HepG2 (cell line): Measurements from ENCODE around the gene LDB3. TPM values are rescaled to one million over a fixed set of nuclear protein-coding genes. Genes with fewer than 3 reads are reported as not detected.

ENCODE experiments used
- ATAC-seq: fragments of 200-7000 bp; cut with Tn5 transposase; 3 replicates; pipeline ENCODE4 v1.9.1; 2020; ENCODE audit warnings: mild to moderate bottlenecking, moderate library complexity
- BruUV-seq: library from RNA; stranded (reverse); fragments of 400-500 nt; replicated peaks from 2 replicates; lab custom pipeline; 2021; lab: Mats Ljungman, UMichigan
- CTCF ChIA-PET: fragments of 300-600 bp; formaldehyde crosslinking; extraction: SDS; loops from one replicate; lab custom pipeline; 2021; ENCODE audit warnings: low total read pairs, inconsistent platforms, low intra/inter-chr PET ratio; lab: Yijun Ruan, JAX
- POLR2A ChIA-PET: fragments of 350-600 bp; sonication (Branson Sonifier 250); formaldehyde crosslinking; loops from one replicate; lab custom pipeline; 2020; ENCODE audit warnings: antibody characterized with exemption, inconsistent platforms; lab: Yijun Ruan, JAX
- DNase-seq: peaks from one replicate; pipeline ENCODE4 v3.0.0-alpha.2; 2015; ENCODE audit warnings: low spot score
- FAIRE-seq: peaks from 3 replicates; lab custom pipeline; 2011; peaks lifted over from hg19 to GRCh38; lab: Jason Lieb, UNC
- H2AFZ ChIP-seq: one replicate; pipeline ENCODE4 v1.6.1; 2011; ENCODE audit warnings: low read length, inconsistent platforms
- H3K27ac ChIP-seq: fragments of 300-600 bp; 3 replicates; pipeline ENCODE4 v1.8.0; 2011; ENCODE audit warnings: mixed run types, mild to moderate bottlenecking, mixed read lengths, low read length, inconsistent platforms; ENCODE audit not compliant: insufficient read depth; ENCODE audit errors: extremely low read length
- H3K27me3 ChIP-seq, 2 experiments: fragments of 200-600 bp in 1 of 2; 2 replicates in 1 of 2; 3 replicates in 1 of 2; pipeline versions ENCODE4 v1.6.0 to v1.8.0; 2011; ENCODE audit warnings: low read length in 2 of 2, mild to moderate bottlenecking in 2 of 2, moderate library complexity in 2 of 2, inconsistent platforms in 1 of 2; ENCODE audit not compliant: insufficient read depth in 2 of 2, control insufficient read depth in 1 of 2
- H3K36me3 ChIP-seq, 2 experiments: fragments of 200-600 bp in 1 of 2; replicated peaks in 1 of 2; 2 replicates in 1 of 2; 3 replicates in 1 of 2; pipeline versions ENCODE4 v1.5.1 to v1.8.0; 2011; ENCODE audit warnings: low read length in 2 of 2, inconsistent platforms in 1 of 2; ENCODE audit not compliant: insufficient read depth in 2 of 2, control insufficient read depth in 1 of 2
- H3K4me1 ChIP-seq: 2 replicates; pipeline ENCODE4 v1.5.1; 2012; ENCODE audit warnings: low read length, inconsistent platforms; ENCODE audit not compliant: insufficient read depth
- H3K4me2 ChIP-seq: 2 replicates; pipeline ENCODE4 v1.6.0; 2011; ENCODE audit warnings: low read depth, low read length, inconsistent platforms
- H3K4me3 ChIP-seq, 3 experiments: fragments of 200-600 bp in 1 of 3; sonication (generic), shearing (Covaris generic) in 1 of 3; replicated peaks in 1 of 3; 2 replicates each; pipeline ENCODE4 v1.5.1; 2011 to 2016; ENCODE audit warnings: low read length in 3 of 3, inconsistent platforms in 2 of 3, low read depth in 2 of 3, mild to moderate bottlenecking in 2 of 3, control low read depth in 1 of 3, mixed read lengths in 1 of 3; ENCODE audit not compliant: insufficient read depth in 1 of 3
- H3K79me2 ChIP-seq: one replicate; pipeline ENCODE4 v1.6.1; 2011; ENCODE audit warnings: low read length, inconsistent platforms; ENCODE audit not compliant: insufficient read depth
- H3K9ac ChIP-seq: 2 replicates; pipeline ENCODE4 v1.6.0; 2011; ENCODE audit warnings: mild to moderate bottlenecking, low read depth, low read length, inconsistent platforms; ENCODE audit not compliant: insufficient read depth
- H3K9me3 ChIP-seq: 2 replicates; pipeline ENCODE4 v1.5.1; 2012; ENCODE audit warnings: mild to moderate bottlenecking, low read length
- H4K20me1 ChIP-seq: 2 replicates; pipeline ENCODE4 v1.6.0; 2011; ENCODE audit warnings: inconsistent platforms, mild to moderate bottlenecking, low read length, moderate library complexity; ENCODE audit not compliant: insufficient read depth
- CSRNP1 ChIP-seq: sonication (generic); formaldehyde crosslinking; IDR thresholded peaks from 2 replicates; pipeline ENCODE4 v1.8.1; 2023; ENCODE audit warnings: mild to moderate bottlenecking, missing genetic modification reagents
- KAT2B ChIP-seq: fragments of 150-350 bp; IDR thresholded peaks from 2 replicates; pipeline ENCODE4 v1.6.1; 2014; ENCODE audit warnings: low read depth, low read length, borderline replicate concordance
- MXD4 ChIP-seq: IDR thresholded peaks from 2 replicates; pipeline ENCODE4 v1.6.1; 2016; ENCODE audit warnings: mild to moderate bottlenecking, missing biosample characterization, missing genetic modification reagents
- RARA ChIP-seq: IDR thresholded peaks from 2 replicates; pipeline ENCODE4 v1.6.1; 2016; ENCODE audit warnings: missing genetic modification reagents, missing compliant biosample characterization
- TCF7L2 ChIP-seq: IDR thresholded peaks from 2 replicates; pipeline ENCODE4 v1.6.1; 2011; ENCODE audit warnings: mild to moderate bottlenecking, low read depth, low read length, moderate library complexity
- ZNF331 ChIP-seq: sonication (generic); formaldehyde crosslinking; IDR thresholded peaks from 2 replicates; pipeline ENCODE4 v1.4.0; 2020; ENCODE audit warnings: missing genetic modification reagents
- ZNF746 ChIP-seq: sonication (generic); formaldehyde crosslinking; IDR thresholded peaks from 2 replicates; pipeline ENCODE4 v1.8.0; 2022; ENCODE audit warnings: mild to moderate bottlenecking, missing genetic modification reagents
- ZSCAN31 ChIP-seq: sonication (generic); formaldehyde crosslinking; IDR thresholded peaks from 2 replicates; pipeline ENCODE4 v1.5.0; 2020; ENCODE audit warnings: low read depth, mild to moderate bottlenecking, missing genetic modification reagents
- WGBS: methylation state at CpG from one replicate; pipeline ENCODE4 v1.1.6; 2017; ENCODE audit warnings: low lambda C conversion rate; 5-methylcytosine and 5-hydroxymethylcytosine counted together
- in situ Hi-C: cut with HindIII; loops from 2 replicates; pipeline ENCODE4 v1.10.0; 2017; ENCODE audit warnings: low pct_unique_long_range_greater_than_20kb; ENCODE audit not compliant: extremely low pct_ligation_motif_present
- intact Hi-C: fragments of 100-400 bp; cut with micrococcal nuclease; formaldehyde crosslinking; loops from one replicate; pipeline ENCODE4 v1.10.0; 2022; ENCODE audit not compliant: unreplicated experiment
- polyA plus RNA-seq, 8 experiments: library from polyadenylated mRNA; depleted of rRNA in 3 of 8; stranded (reverse) in 7 of 8; unstranded in 1 of 8; fragments of >200 nt; fragmentation: Illumina TruSeq in 4 of 8; extraction: Trizol in 4 of 8; gene quantifications; 2 replicates each; pipeline versions ENCODE4 v1.2.1 to v1.2.3, GENCODE V29; 2011 to 2016; ENCODE audit warnings: low read depth in 4 of 8, missing spikeins in 1 of 8, mixed read lengths in 1 of 8; ENCODE audit not compliant: insufficient read depth in 1 of 8
- total RNA-seq, 5 experiments: library from RNA; depleted of rRNA; stranded (reverse); fragments of >200 nt; fragmentation: Illumina TruSeq; extraction: Trizol; gene quantifications; 2 replicates each; pipeline ENCODE4 v1.2.3, GENCODE V29; 2016; ENCODE audit warnings: low read depth in 1 of 5
- TF ChIP-seq, protein P1 (sequence below): sonication (generic); formaldehyde crosslinking; IDR thresholded peaks from 2 replicates; pipeline ENCODE4 v1.5.1; 2020; ENCODE audit warnings: missing genetic modification reagents, mild to moderate bottlenecking, borderline replicate concordance

Gene LDB3
- total and polyA plus RNA-seq, 2 of the 13 experiments (the other 11 are each of a cell fraction or from before 2014, with no cell fraction given): not detected

DNA sequence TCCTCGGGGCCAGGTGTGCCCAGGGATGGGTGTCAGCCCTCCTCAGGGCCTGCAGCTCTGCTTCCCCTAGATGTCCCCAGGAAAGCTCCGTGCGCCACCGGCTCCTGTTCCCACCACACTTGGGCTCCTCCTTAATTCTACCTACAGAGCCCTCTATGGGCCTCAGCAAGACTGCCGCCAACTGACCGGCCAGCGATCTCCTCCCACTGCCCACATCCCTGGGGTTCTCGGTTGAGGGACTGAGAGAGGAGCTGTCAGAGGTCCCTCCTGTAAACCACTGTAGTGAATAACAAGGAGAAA lies 5.3 kb upstream of the LDB3 start:
- no peaks in the 10 kb centered on the region for H3K36me3 ChIP-seq
- H2AFZ ChIP-seq: no peak overlapping the region
- no peaks in the 10 kb centered on the region for H3K9me3 ChIP-seq
- peaks cover 19 to 88% of the 10 kb centered on the region in 2 experiments for H3K27me3 ChIP-seq
- no peak for FAIRE-seq
- H3K27ac ChIP-seq: no peak overlapping the region
- peak; percentile 25; the same call in 1 of the 3 replicates for ATAC-seq
- H3K4me2 ChIP-seq: no peak overlapping the region
- no peaks in the 10 kb centered on the region for H4K20me1 ChIP-seq
- H3K9ac ChIP-seq: no peak overlapping the region
- H3K4me1 ChIP-seq: no peaks in the 10 kb centered on the region
- WGBS: 35% methylated on average over 4 of the region's 8 CpGs
- TF ChIP-seq ZSCAN31 (CRISPR knock-in tag) (no peak), ZNF331 (CRISPR knock-in tag) (no peak), RARA (CRISPR knock-in tag) (no peak), CSRNP1 (CRISPR knock-in tag) (no peak), KAT2B (no peak), TCF7L2 (no peak), MXD4 (no peak), ZNF746 (CRISPR knock-in tag) (no peak)
- TF ChIP-seq, protein P1, sequence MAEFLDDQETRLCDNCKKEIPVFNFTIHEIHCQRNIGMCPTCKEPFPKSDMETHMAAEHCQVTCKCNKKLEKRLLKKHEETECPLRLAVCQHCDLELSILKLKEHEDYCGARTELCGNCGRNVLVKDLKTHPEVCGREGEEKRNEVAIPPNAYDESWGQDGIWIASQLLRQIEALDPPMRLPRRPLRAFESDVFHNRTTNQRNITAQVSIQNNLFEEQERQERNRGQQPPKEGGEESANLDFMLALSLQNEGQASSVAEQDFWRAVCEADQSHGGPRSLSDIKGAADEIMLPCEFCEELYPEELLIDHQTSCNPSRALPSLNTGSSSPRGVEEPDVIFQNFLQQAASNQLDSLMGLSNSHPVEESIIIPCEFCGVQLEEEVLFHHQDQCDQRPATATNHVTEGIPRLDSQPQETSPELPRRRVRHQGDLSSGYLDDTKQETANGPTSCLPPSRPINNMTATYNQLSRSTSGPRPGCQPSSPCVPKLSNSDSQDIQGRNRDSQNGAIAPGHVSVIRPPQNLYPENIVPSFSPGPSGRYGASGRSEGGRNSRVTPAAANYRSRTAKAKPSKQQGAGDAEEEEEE: no peak
- CTCF ChIA-PET: no interaction called here
- no TSS peak for BruUV-seq
- intact Hi-C loops (no loop called here), in situ Hi-C loops (no loop called here)
- no peak overlapping the region for H3K4me3 ChIP-seq
- DNase-seq: no peak
- POLR2A ChIA-PET: no interaction called here
- H3K79me2 ChIP-seq: no peaks in the 10 kb centered on the region
